GM19240 (cell line): Measurements from ENCODE around the gene UTF1.

Experiments
- DNase-seq: peaks from one replicate; pipeline ENCODE4 v3.0.0; 2011; ENCODE audit warnings: low spot score; ENCODE audit not compliant: insufficient read length

Gene UTF1

DNA sequence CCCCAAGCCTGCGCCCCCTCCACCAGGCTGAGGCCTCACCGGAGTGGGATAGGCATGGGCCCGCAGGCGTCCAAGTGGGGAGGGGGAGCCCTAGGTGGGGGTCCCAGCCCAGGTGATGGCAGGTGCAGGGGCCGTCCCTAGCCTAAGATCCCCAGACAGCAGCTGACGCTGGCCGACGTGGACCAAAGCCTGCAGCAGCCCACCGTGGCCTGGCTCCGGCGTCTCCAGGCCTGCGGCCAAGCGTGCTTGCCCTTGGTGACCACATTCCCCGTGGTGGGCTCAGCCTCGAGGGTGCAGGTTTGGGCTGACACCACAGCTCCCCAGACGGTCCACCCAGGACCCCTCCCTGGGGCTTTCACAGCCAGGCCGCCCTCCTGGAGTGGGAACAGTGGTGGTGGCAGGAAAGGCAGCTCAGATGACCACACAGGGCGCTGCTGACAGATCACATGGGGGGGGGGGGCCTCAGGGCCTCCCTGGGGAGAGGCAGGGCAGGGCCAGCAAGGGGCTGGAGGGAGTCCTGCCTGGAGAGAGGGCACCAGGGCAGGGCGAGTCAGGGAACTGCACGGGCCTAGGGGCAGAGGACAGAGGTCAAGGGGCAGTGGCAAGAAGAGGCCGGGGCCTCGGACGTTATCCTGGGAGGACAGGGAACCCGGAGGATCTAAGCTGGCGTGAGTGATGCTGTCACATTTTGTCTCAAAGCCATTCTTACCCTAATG, 47.4 kb downstream of the UTF1 start:
- DNase-seq = no peak

DNA sequence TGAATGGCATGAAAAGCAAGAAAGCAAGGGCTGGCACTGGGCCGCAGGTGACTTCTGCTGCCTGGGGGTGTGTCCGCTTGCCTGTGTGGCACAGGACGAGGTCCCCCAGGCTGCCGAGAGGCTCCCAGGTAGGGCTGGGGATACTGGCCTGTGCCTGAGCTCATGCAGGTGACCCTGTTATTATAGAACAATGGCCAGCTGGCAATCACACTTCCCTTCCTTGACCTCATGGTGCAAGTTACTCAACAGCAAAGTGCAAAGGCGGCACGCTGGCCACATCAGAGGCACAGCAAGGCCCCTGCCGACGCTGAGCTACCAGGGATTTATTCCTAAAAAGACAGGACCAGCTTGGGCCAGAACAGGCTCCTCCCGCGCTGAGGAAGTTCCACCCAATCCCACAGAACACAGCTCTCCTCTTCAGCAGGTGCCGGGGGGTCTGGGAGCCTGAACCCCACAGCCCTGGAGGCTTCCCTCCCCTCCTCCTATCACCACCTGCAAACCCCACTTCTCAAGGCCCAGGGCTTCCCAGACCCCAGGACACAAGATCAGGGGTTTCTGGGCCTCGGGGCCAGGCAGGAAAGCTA, 48.1 kb downstream of the UTF1 start:
- DNase-seq = no peak

DNA sequence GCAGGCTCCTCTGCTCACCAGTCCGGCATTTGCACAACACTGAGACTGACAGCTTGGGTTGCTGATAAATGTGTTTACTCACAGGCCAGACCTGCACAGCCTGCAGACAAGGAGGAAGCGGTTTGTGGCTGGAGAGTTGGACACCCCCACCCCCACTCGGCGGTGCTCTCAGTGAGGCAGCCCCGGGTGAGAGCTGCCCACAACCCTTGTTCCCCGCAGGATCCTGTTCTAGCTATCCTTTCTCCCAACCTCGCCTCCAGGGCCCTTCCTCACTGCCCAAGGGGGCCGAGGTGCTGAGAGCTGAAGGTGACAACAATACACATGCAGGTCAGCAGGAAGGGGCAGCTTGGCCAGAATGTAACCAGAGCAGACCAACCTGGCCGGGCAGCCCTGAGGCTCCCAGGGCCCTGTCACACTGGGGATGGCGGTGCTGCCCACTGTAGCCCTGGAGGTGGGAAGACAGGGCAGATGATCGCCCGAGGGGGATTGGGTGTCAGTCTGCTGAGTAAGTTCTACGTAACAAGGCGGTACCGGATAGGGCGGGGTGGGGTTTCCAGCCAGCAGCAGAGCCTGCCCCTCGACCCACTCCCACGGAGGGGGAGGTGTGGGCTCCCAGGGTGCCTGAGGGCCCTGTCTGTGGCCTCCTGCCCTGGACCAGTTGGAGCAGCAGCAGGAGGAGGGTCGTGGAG, 48.7 kb downstream of the UTF1 start:
- peak; percentile 84 for DNase-seq

DNA sequence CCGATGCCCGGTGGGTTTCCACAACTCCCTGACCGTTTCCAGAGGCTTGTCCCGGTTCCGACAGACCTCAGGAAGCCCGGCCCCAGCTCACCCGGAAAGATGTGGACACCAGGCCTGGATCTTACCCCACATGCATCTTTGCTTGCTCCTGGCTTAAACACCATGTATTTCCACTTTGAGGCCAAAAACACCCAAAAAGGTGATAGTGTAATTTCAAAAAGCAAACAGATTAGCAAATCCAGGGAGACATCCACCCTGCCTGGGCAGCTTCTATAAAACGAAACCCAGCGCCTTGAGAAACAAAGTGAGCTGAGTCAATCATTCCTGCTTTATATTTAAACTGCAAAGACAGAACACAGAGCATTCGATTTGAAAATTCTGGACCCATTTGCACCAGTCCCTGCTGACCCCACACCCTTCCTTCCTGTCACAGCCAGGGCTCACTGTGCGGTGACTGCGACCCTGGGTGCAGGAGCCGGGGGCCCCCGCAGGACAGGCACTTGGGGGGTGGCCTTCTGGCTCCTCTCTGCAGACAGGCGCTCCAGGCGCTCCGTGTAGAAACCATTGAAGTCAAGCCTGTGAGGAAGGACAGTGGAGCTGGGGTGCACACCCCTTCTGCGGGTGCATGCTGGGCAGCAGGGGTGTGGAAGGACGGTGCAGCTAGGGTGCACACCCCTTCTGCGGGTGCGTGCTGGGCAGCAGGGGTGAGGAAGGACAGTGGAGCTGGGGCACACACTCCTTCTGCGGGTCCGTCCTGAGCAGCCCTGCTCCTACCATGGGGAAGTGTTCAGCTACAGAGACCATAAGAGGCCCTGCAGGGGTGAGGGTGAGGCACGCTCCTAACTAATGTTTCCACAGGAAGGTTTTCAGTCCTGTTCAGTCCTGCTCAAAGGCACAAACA, 49.6 kb downstream of the UTF1 start:
- DNase-seq = no peak

DNA sequence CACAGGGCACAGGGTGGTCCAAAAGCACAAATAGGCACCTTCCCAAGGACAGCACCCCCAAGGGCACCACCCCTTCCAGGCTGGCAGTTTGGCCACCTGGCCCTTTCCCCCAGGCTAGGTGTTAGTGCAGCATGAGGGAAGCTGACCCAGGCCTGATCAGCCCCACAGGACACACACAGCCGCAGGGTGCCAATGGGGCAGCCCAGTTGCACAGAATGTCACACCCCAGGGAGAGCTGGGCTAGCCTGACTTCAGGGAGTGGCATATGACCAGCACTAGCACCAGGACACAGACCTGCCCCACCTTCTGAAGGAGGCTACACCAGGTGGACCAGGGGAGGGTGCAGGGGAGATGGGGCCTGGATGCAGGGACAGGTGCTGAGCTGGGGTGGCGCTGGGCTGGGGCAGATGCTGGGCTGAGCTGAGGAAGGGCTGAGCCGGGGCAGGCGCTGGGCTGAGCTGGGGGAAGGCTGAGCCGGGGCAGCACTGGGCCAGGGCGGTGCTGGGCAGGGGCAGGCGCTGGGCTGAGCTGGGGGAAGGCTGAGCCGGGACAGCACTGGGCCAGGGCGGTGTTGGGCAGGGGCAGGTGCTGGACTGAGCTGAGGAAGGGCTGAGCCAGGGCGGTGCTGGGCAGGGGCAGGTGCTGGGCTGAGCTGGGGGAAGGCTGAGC, 50.5 kb downstream of the UTF1 start:
- DNase-seq = no peak

DNA sequence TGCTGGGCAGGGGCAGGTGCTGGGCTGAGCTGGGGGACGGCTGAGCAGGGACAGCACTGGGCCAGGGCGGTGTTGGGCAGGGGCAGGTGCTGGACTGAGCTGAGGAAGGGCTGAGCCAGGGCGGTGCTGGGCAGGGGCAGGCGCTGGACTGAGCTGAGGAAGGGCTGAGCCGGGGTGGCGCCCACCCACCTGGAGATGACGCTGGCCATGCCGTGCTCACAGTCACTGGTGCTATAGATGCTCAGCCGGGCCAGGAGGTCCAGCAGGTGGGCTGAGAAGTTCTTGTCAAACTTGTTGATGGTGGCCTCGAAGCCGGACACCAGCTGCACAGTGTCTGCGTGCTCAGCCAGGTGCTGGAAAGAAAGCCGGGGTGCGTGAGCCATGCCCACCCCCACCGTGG, 51.1 kb downstream of the UTF1 start:
- no peak for DNase-seq
